ACHN (cell line): Measurements from ENCODE around the gene FUCA2.

ENCODE experiments used
- DNase-seq: peaks from one replicate; pipeline ENCODE4 v3.0.0-alpha.2; 2015
- in situ Hi-C: cut with HindIII; loops from 2 replicates; pipeline ENCODE4 v1.10.0; 2017; ENCODE audit warnings: low sequenced_read_pairs, low pct_ligation_motif_present, low pct_unique_long_range_greater_than_20kb

FUCA2 gene, protein sequence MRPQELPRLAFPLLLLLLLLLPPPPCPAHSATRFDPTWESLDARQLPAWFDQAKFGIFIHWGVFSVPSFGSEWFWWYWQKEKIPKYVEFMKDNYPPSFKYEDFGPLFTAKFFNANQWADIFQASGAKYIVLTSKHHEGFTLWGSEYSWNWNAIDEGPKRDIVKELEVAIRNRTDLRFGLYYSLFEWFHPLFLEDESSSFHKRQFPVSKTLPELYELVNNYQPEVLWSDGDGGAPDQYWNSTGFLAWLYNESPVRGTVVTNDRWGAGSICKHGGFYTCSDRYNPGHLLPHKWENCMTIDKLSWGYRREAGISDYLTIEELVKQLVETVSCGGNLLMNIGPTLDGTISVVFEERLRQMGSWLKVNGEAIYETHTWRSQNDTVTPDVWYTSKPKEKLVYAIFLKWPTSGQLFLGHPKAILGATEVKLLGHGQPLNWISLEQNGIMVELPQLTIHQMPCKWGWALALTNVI

DNA sequence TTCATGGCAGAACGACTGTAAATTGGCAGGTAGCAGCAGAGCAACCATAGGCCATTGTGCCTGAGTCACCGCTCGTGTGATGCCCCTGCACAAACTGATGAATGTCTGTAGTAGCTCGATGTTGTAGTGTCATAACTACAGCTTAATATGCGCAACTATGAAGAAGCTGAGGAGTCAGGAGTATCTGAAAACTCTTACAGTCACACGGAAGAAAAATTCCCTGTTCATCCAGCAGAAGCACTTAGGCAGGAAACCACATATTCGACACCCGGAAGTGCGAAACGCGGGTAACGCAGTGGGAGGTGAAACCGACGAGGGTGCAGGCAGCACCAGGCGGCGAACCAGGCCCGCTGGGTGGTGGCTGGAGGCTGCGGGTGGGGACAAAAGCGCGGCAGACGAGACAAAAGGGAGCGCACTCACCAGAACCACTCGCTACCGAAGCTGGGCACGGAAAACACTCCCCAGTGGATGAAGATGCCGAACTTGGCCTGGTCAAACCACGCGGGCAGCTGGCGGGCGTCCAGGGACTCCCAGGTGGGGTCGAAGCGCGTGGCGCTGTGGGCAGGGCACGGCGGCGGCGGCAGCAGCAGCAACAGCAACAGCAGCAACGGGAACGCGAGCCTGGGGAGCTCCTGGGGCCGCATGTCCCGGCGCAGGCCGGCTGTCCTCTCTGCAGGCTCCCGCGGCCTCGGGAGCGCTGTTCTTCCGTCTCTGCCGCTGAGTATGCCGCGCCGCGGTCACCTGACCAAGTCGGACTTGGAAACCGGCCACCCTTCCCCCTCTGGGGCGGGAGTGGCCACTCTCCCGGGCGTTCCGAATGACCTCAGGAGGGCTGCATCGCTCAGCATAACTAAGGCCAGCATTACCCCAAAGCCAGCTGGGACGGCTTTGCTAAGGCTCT, at the start of gene FUCA2:
Gene FUCA2, minus strand, starts transcription at position 730 of the 901 bp plus-strand sequence. Its CDS starts 86 bp downstream, at position 644.
- peak; percentile 84 for DNase-seq
- in situ Hi-C loops = no loop called here

DNA sequence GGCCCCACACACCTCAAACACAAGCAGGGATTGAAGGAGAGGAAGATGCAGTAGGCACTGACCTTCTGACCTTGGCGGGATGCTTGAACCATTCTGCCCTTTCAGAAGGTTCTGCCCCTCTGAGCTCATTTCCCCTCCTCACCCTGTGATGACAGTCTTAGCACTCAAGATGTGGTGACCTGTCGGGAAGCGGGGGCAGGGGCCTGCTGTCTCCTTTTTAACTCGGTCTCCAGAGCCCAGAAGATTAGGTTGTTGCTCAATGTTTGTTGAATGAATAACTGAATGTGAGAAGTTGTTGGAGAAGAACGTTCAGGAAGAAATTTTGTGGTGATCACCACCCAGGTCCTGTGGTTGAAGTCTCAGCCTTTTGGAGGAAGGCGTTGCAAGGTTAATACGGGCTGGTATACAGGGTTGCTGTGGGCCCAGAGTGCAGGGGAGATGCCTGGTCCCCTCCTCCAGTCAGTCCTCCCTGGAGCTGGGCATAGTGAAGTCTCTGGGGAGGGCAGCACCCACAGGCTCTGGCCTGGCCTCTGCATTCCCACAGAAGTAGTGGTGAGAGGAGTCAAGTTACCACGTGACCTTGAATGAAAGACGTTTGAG, 49.7 kb upstream of the FUCA2 start:
- in situ Hi-C loops = no loop called here
- DNase-seq = no peak

DNA sequence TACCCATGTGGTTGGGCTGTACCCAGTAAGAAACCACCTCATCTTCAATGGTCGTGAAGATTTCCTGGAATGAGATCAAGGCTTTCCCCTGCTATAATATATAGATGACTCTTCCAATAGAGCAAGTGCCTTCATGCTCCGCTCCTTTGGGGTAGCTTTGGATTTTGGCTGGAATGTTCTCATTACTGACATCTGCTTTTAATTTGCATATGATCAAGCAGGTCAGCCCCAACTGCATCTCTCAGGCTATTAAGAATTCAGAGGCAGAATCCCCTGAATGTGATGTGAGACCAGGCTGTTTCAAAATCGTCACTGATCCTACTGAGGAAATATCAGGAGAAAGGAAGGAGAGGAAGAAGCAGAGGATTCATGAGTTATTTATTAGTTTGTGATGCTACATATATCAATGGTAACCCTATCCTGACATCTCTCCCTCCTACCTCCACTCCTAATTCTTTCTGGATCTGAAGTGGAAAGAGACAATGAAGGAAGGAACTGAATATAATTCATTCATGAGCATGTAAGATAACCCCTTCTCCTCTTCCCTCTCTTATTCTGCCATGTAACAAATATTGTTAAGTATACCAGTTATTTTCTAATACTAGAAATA, 47.6 kb upstream of the FUCA2 start:
- in situ Hi-C loops = no loop called here
- DNase-seq = no peak

DNA sequence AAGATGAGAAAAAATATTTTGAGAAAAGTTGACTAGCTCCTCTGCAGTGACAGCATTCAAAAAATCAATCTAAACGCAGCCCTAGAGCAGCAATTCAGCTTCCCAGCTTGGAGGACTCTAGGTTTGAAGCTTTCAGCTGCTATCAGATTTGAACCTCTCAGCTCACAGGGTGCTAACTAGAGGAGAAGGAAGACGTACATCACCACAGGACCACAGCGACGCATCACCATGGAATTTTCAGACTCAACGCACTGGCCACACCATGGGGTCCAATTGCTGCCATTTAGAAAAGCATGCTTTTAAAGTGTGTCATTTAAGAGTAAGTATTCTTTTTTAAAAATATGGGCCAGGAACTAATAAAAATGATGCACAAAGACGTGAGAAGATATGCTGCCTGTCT, 45.0 kb upstream of the FUCA2 start:
- in situ Hi-C loops = no loop called here

DNA sequence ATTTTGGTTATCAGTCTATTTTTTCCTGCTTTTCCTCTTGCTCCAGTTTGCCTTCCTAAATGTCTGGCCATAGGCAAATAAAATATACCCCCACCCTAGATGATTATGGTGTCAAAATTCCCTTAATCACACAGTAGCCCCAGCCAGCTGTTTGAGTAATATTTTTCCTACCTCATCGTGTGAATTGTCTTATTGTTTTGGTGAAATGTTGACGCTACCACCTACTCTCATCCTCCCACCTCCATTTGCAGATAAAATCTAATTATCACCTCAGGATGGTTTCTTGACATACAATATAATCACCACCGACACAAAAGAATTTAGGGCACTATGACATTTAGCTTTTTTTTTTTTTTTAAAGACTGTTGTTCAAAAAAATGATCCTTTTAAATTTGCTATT, 44.1 kb upstream of the FUCA2 start:
- in situ Hi-C loops = no loop called here
- no peak for DNase-seq

More for the DNA sequence above, 45.0 kb upstream of the FUCA2 start:
- peak; percentile 16 for DNase-seq

DNA sequence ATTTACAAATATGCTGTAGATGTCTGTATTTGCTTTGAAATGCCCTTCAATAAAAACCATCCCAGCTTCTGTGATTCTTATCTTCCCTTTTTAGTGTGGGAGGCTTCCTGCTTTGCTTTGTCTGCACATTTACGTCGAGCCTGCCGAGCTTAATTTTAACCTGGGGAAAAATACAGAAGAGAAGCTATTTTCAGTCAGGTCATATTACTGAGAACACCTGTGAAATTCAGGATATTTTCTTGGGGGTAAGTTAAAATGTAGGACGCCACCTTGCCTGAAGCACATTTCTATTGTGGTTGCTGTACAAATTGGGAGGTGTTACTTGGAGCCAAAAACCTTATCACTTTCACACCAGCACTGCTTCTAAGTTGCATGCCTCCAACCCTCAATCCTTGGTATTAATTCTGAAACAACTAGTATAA, 43.6 kb upstream of the FUCA2 start:
- in situ Hi-C loops = no loop called here
- no peak for DNase-seq

DNA sequence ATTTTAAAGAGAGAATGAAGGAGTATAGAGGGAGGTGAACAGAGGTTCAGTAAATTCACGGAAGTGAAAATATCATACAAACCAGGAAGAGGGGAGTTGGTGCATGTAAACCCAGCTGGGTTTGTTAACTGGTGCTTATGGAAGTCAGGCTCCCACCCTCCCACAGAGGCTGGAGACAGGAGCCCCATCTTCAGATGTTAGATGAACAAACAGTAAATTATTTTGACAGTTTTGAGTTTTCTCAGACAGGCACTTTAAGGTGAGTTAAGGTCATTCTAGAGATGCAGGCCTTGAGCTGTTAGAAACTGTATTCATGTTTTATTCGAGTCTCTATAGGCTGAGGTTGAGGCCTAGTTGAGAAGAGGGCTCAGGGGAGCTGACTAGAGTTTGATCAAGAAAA, 41.8 kb upstream of the FUCA2 start:
- in situ Hi-C loops = no loop called here
- DNase-seq = no peak

DNA sequence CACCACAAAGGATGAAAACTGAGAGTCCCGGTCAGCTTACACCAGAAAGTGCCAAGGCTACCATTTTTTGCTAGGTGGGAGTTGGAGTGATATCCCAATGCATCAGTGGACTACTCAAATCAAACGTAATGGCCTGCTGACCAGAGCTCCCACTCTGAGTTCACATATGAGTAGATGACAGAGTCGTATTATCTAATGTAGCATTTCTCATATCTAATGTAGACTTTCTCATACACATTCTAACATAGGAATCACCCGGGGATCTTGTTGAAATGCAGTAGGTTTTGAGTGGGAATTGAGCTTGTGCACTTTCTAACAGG, 38.4 kb upstream of the FUCA2 start:
- in situ Hi-C loops = no loop called here
- no peak for DNase-seq

DNA sequence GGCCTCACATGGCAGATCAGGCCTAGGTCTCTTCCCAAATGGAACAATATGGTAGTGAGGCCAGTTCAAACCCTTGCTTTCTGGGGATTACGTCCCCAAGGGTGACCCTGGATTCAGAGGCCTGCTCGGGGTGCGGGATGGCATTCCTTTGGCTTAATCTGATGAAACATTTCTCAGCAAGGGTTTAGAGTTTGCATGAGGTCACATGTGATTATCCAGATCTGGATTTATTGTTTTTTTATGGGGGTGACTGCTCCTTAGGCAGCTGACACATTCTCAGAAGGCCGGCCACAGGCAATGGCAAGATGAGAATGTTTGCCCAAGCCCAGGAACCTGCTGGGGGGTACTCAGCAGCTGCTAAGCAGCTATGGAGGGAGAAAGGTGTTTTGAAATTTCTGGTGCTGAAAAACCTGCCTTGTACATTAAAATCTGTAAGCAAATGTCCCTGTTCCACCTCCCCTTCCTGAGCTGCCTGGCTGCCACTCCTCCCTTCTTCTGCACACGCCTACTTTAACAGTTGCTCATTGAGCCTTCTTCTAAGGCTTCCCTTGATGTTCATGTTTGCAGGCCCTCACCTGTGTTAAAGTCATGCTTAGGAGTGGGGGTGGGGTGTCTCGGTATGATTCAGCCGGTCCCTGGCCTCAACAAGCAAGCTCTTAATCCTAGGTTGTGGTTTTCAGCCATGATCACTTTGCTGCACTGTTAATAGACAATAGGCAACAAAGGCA, 37.9 kb upstream of the FUCA2 start:
- DNase-seq = no peak
- in situ Hi-C loops = no loop called here

DNA sequence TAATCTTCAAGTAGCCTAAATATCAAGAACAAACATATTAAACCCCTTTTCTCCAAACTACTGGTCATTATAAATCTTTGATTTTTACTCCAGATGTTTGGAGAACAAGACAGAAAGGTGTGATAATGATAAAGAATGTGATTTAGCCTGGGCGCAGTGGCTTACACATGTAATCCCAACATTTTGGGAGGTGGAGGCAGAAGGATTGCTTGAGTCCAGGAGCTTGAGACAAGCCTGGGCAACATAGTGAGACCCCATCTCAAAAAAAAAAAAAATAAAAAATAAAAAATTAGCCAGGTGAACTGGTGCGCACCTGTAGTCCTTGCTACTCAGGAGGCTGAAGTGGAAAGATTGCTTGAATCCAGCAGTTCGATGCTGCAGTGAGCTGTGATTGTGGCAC, 35.1 kb upstream of the FUCA2 start:
- DNase-seq = no peak
- in situ Hi-C loops = no loop called here

DNA sequence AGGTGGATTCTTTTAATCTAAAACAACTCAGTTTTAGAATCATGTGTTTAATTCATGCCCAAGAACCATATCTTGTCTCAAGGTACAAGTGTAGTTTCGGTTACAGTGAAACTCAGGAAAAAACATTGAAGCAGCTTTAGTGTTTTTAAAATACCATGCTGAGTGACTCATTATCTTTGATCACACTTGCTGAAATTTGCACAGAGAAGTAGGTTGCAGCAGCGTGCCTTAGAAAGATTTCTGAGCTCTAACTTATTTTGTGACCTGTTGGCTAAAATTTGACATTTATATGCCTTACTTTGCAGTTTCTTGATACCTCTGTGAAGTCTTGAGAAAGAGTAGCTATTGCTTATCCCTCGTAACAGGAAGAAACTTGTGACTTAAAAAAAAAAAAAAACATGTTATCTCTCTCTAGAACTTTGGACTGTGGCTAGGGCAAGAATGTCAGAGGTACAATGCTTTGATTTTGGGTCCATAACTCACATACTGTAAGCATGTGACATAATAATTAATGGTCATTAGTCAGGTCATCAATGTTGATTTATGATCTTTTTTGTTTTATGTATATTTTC, 34.5 kb upstream of the FUCA2 start:
- in situ Hi-C loops = no loop called here

DNA sequence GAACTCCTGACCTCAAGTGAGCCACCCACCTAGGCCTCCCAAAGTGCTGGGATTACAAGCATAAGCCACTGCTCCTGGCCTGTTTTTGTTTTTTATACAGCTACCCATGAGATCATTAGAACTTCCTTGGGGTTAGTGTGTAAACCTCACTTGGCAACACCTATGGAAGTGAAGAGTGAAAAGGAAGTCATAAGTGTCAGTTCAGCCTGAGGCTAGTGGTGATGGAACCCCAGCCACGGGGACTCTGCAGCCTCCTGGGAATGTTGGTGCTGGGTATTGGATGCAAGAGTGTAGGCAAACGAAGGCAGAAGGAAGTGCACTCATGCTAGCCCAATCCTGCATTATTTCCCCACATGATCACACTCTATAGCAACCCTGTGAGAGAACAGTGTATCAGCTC, 33.6 kb upstream of the FUCA2 start:
- DNase-seq = no peak
- in situ Hi-C loops = no loop called here

More for the DNA sequence above, 34.5 kb upstream of the FUCA2 start:
- no peak for DNase-seq

DNA sequence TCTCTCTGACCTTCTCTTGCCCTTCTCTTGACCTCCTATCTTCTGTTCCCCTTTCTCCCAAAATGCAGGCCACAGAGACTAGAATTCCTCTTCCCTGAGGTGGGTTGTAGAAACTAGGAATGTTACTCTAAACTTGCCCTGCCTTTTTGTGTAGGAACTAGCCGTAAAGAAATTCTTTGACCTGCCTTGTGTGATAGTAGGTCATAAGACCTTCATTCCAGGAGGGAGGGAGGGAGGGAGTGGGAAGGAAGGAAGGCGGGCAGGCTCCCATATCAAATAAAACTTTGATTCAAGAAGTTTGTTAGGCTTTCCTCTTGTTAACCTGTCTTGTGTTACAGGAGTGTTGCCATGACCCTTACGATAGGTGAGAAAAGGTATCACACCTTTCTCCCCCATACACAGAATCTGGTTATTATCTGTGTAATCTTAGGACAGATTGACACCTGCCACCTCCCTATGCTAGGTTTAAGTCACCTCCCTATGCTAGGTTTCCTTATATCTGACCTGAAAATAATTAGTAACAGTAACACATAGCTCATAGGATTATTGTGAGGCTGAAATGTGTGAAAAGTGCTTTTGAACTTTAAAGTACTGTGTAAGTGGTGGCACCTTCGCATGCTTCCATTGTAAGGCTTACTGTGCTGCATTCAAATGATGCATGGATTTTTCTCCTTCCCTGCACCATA, 32.6 kb upstream of the FUCA2 start:
- DNase-seq = no peak
- in situ Hi-C loops = no loop called here

DNA sequence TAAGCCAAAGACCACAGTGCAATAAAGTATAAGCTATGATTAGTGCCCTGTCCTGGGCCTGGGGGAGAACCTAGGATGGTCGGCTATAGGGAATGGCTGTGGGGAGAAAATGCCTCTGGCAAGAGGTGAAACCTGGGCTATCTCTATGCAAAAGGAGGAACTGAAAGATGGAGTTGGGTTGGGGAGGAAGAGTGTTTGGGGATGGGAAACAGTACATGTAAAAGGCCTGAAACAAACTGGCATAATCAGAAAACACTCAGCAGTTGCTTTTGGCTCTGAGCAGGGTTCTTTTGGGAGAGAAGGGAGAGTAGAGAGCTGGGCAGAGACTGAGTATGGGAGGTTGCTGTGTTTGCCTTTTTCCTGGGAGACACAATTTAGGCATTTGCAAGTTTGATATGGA, 31.9 kb upstream of the FUCA2 start:
- in situ Hi-C loops = no loop called here
- no peak for DNase-seq

DNA sequence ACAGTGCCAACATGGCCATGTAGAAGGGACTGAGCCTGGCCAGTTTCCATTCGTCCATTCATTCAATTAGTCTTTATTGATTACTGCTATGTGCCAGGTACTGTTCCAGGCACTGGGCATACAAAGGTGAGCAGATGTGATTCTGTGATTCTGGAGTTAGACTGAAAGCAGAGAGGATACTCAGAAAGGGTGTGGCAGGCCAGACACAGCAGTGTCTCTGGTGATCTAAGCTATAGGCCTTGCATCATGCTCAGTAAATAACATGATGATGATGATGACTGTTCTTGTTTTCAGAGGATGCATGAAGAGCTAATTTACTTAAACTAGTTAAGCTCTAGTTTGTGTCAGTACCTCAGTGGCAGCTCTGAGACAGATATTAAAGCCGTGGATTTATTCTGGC, 31.4 kb upstream of the FUCA2 start:
- in situ Hi-C loops = no loop called here
- no peak for DNase-seq

DNA sequence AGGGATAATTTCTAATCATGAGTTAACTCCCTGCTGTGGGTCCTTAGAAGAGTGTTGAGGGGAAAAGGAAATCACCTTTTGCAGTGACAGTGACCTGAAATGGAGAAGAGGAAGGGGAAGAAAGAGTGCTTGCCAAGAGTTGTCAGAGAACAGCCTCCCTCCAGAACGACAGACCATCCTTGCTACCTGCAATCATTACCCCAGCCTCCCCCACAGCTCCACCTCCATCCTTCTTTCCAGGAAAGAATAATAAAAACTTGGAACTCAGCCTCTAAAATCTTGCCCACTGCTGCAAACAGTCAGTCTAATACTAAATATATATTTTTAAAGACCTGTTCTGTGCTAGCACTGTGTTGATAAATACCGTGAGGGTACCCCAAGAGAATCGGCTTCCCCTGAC, 28.7 kb upstream of the FUCA2 start:
- in situ Hi-C loops = no loop called here

DNA sequence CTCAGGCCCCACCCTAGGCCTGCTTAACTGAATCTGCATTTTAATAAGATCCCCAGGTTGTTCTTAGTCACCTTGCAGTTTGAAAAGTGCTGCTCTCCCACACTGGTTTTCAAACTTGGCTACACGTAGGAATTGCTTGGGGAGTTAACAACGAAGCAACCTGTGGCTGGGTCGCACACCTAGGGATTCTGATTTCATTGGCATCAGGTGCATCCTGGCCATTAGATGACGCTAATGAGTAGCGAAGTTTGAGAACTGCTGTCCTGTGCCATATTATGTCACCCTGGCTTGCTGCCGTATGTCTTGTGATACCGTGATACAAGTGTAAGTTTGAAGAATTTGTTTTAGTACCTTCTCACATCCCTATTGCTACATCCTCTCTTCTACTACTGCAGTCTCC, 28.2 kb upstream of the FUCA2 start:
- DNase-seq = no peak
- in situ Hi-C loops = no loop called here

More for the DNA sequence above, 28.7 kb upstream of the FUCA2 start:
- no peak for DNase-seq
